GM19025 (cell line): Measurements from ENCODE around the gene CSTF1.

Experiments
- ATAC-seq: cut with Tn5 transposase; IDR thresholded peaks from one replicate; pipeline ENCODE4 v1.9.1; 2021; ENCODE audit warnings: mild to moderate bottlenecking, low read depth, moderate library complexity; ENCODE audit not compliant: unreplicated experiment

CSTF1 gene

GRCh38 chr20:56445540-56445939 lies 53.1 kb downstream of the CSTF1 start:
- no peak for ATAC-seq

DNA sequence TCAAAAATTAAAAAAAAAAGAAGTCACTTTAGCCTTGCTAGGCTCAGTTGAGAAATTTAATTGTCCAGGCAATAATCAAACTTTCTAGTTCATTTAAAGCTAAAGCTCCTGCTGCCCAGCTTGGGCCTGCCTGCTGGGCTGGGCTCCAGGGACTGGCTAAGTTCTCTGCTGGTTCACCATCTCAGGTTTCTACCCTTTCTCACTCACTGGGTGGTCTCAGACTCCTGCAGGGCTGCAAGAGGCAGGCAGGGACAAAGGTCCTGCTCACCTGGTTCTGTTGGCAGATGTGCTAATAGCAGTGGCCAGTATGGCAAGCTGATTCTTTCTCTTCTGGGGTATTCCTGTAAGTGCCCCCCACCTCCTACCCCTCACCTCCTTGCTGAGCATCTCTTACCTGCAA lies 54.8 kb downstream of the CSTF1 start:
- no peak for ATAC-seq

GRCh38 chr20:56449459-56449858 lies 57.0 kb downstream of the CSTF1 start:
- no peak for ATAC-seq

- ATAC-seq: no peak
Observed at GRCh38 chr20:56451056-56451765, 58.8 kb downstream of the CSTF1 start.

DNA sequence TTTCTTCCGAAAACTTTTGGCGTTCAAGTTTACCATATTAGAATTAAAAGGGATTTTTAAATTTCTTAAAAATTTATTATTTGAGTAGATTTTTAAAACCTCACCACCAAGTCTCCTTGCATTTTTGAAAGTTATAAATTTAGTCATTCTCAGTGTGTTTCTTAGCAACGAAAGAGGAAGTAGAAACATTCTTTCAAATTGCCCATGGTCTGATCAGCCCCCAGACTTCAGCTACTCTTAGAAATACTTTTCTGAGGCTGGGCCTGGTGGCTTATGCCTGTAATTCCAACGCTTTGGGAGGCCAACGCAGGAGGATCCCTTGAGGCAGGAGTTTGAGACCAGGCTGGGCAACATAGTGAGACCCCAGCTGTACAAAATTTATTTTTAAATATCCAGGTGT lies 60.9 kb downstream of the CSTF1 start:
- ATAC-seq: peak; percentile 47

- ATAC-seq: peak; percentile 78
Observed at GRCh38 chr20:56454754-56455153, 62.3 kb downstream of the CSTF1 start.
